ENCODE data around the gene SIGLEC11.

Gene SIGLEC11

GRCh38 chr19:49923055-49924003, 37.6 kb downstream of the SIGLEC11 start:
- peaks cover 36% of the 10 kb centered on the region for H3K36me3 ChIP-seq (ENCODE audit: control insufficient read depth, insufficient read depth, low read length)

GRCh38 chr19:49921871-49922795, 38.8 kb downstream of the SIGLEC11 start:
- H3K27me3 ChIP-seq (replicated peaks; ENCODE audit: control insufficient read depth, insufficient read depth, low read length), result no peaks in the 10 kb centered on the region
- no peak for DNase-seq (ENCODE audit: extremely low read depth, insufficient read length)
- TF ChIP-seq CTCF (IDR thresholded peaks at IDR 0.05; ENCODE audit: insufficient read depth, low read length, poor library complexity, severe bottlenecking), result no peak
- H3K36me3 ChIP-seq (ENCODE audit: control insufficient read depth, insufficient read depth, low read length), result peaks cover 37% of the 10 kb centered on the region
- no peak overlapping the region for H3K4me3 ChIP-seq (replicated peaks; ENCODE audit: low read depth, low read length)

More at GRCh38 chr19:49923055-49924003, 37.6 kb downstream of the SIGLEC11 start:
- Histone ChIP-seq H3K27me3 (replicated peaks; ENCODE audit: control insufficient read depth, insufficient read depth, low read length) (no peaks in the 10 kb centered on the region), H3K4me3 (replicated peaks; ENCODE audit: low read depth, low read length) (no peak overlapping the region)
- no peak for DNase-seq (ENCODE audit: extremely low read depth, insufficient read length)
- TF ChIP-seq CTCF (IDR thresholded peaks at IDR 0.05; ENCODE audit: insufficient read depth, low read length, poor library complexity, severe bottlenecking), result no peak

GRCh38 chr19:49920624-49921363, 40.2 kb downstream of the SIGLEC11 start:
- Histone ChIP-seq H3K36me3 (ENCODE audit: control insufficient read depth, insufficient read depth, low read length) (peaks cover 36% of the 10 kb centered on the region), H3K4me3 (replicated peaks; ENCODE audit: low read depth, low read length) (no peak overlapping the region), H3K27me3 (replicated peaks; ENCODE audit: control insufficient read depth, insufficient read depth, low read length) (no peaks in the 10 kb centered on the region)
- TF ChIP-seq CTCF (IDR thresholded peaks at IDR 0.05; ENCODE audit: insufficient read depth, low read length, poor library complexity, severe bottlenecking), result no peak
- no peak for DNase-seq (ENCODE audit: extremely low read depth, insufficient read length)

- no peaks in the 10 kb centered on the region for H3K27me3 ChIP-seq (replicated peaks; ENCODE audit: control insufficient read depth, insufficient read depth, low read length)
- H3K36me3 ChIP-seq (ENCODE audit: control insufficient read depth, insufficient read depth, low read length), result peaks cover 37% of the 10 kb centered on the region
- no peak overlapping the region for H3K4me3 ChIP-seq (replicated peaks; ENCODE audit: low read depth, low read length)
- TF ChIP-seq CTCF (IDR thresholded peaks at IDR 0.05; ENCODE audit: insufficient read depth, low read length, poor library complexity, severe bottlenecking), result no peak
- no peak for DNase-seq (ENCODE audit: extremely low read depth, insufficient read length)
Observed at GRCh38 chr19:49918089-49918488, 42.9 kb downstream of the SIGLEC11 start.
